Naive thymus-derived CD4-positive, alpha-beta T cell (primary cell): ENCODE results near the gene TMIGD2. TPM values are rescaled to one million over a fixed set of nuclear protein-coding genes. Genes with fewer than 3 reads are reported as not detected.
A peak's percentile ranks its signal among the peaks of the same experiment; 100 is the strongest.

Source experiments
- ATAC-seq: fragments of 150-1000 bp; cut with Tn5 transposase; 2 replicates; pipeline ENCODE4 v1.10.0; 2021; ENCODE audit warnings: mild to moderate bottlenecking, moderate library complexity
- CTCF ChIA-PET: fragments of 350-600 bp; sonication (Branson Sonifier 250); formaldehyde crosslinking; loops from one replicate; lab custom pipeline; 2021; ENCODE audit warnings: antibody characterized with exemption; lab: Charles Lee
- POLR2A ChIA-PET: fragments of 350-600 bp; sonication (Branson Sonifier 250); formaldehyde crosslinking; loops from one replicate; lab custom pipeline; 2021; ENCODE audit warnings: antibody characterized with exemption, inconsistent platforms; lab: Charles Lee
- DNase-seq, 9 donors: peaks; one replicate each; pipeline versions ENCODE4 v3.0.0 to v3.0.0-alpha.2; 2020 to 2022; ENCODE audit warnings: mixed read lengths in 1 of 9
- H3K27ac ChIP-seq: one replicate; pipeline ENCODE4 v1.7.0; 2013; ENCODE audit warnings: mild to moderate bottlenecking, low read depth, low read length, moderate library complexity
- H3K27me3 ChIP-seq, 2 donors: one replicate each; pipeline ENCODE4 v1.7.0; 2013; ENCODE audit warnings: low read length in 2 of 2, mild to moderate bottlenecking in 2 of 2, moderate library complexity in 2 of 2; ENCODE audit not compliant: control insufficient read depth in 2 of 2, insufficient read depth in 2 of 2
- H3K36me3 ChIP-seq, 3 experiments: 1 replicate in 2 of 3; 2 replicates in 1 of 3; pipeline ENCODE4 v1.7.0; 2013; ENCODE audit warnings: low read length in 3 of 3, mild to moderate bottlenecking in 3 of 3, moderate library complexity in 1 of 3; ENCODE audit not compliant: insufficient read depth in 3 of 3, control insufficient read depth in 2 of 3
- H3K4me1 ChIP-seq, 2 donors: one replicate each; pipeline ENCODE4 v1.7.0; 2013; ENCODE audit warnings: low read length in 2 of 2, mild to moderate bottlenecking in 2 of 2, moderate library complexity in 1 of 2; ENCODE audit not compliant: control insufficient read depth in 2 of 2, insufficient read depth in 2 of 2
- H3K4me3 ChIP-seq: 2 replicates; pipeline ENCODE4 v1.7.0; 2013; ENCODE audit warnings: mild to moderate bottlenecking, low read length
- H3K9me3 ChIP-seq, 3 experiments: 1 replicate in 2 of 3; 2 replicates in 1 of 3; pipeline ENCODE4 v1.7.0; 2013; ENCODE audit warnings: low read length in 3 of 3; ENCODE audit not compliant: control insufficient read depth in 2 of 3
- H3K27ac Mint-ChIP-seq, 9 donors: one replicate each; pipeline ENCODE4 v1.8.0; 2020 to 2022; ENCODE audit warnings: mixed read lengths in 9 of 9, mild to moderate bottlenecking in 8 of 9, moderate library complexity in 5 of 9, inconsistent platforms in 2 of 9
- H3K27me3 Mint-ChIP-seq, 5 donors: one replicate each; pipeline ENCODE4 v1.8.0; 2021 to 2022; ENCODE audit warnings: mixed read lengths in 5 of 5, mild to moderate bottlenecking in 1 of 5
- H3K36me3 Mint-ChIP-seq, 5 donors: one replicate each; pipeline ENCODE4 v1.8.0; 2020 to 2022; ENCODE audit warnings: mixed read lengths in 5 of 5, mild to moderate bottlenecking in 3 of 5, inconsistent platforms in 1 of 5
- H3K4me1 Mint-ChIP-seq, 7 donors: one replicate each; pipeline ENCODE4 v1.8.0; 2020 to 2022; ENCODE audit warnings: mixed read lengths in 7 of 7, mild to moderate bottlenecking in 3 of 7, inconsistent platforms in 1 of 7
- H3K4me3 Mint-ChIP-seq, 10 donors: one replicate each; pipeline ENCODE4 v1.8.0; 2020 to 2022; ENCODE audit warnings: mild to moderate bottlenecking in 10 of 10, mixed read lengths in 10 of 10, moderate library complexity in 6 of 10, inconsistent platforms in 2 of 10
- H3K9me3 Mint-ChIP-seq, 11 donors: one replicate each; pipeline ENCODE4 v1.8.0; 2020 to 2022; ENCODE audit warnings: mixed read lengths in 11 of 11, mild to moderate bottlenecking in 4 of 11, inconsistent platforms in 1 of 11, moderate library complexity in 1 of 11
- intact Hi-C, 2 donors: fragments of 100-400 bp; cut with micrococcal nuclease; formaldehyde crosslinking; loops; one replicate each; pipeline ENCODE4 v1.15.1; 2023
- polyA plus RNA-seq, 2 donors: library from polyadenylated mRNA; unstranded; fragments of 300-500 nt; fragmentation: Illumina TruSeq; gene quantifications; one replicate each; pipeline ENCODE4 v1.2.3, GENCODE V29; 2021
- total RNA-seq, 6 experiments: library from RNA in 5 of 6; stranded (reverse) in 5 of 6; gene quantifications; 1 replicate in 5 of 6; 2 replicates in 1 of 6; pipeline ENCODE4 v1.2.3 and lab custom pipeline; 2021 to 2026

Gene TMIGD2
- total and polyA plus RNA-seq, 7 experiments from 2014 or later: 22.3 to 107 (median 48.2) TPM

GRCh38 chr19:4328243-4328990, 26.2 kb upstream of the TMIGD2 start:
- POLR2A ChIA-PET: interaction anchor here (0.6 to 1.3 kb wide), 8 partner anchors 10 to 640 kb away, joined by 3 to 11 read pairs (median 4); partner anchors contain the start of genes MPND, STAP2 and YJU2
- peak overlapping the region; percentile 83 to 90 (median 87) for H3K4me3 Mint-ChIP-seq
- peaks cover 11 to 14% of the 10 kb centered on the region in 2 donors for H3K4me1 ChIP-seq
- H3K9me3 Mint-ChIP-seq: peaks cover 0 to 7% (median 0%) of the 10 kb centered on the region in 11 donors
- peak overlapping the region; percentile 65 for H3K4me3 ChIP-seq
- no peaks in the 10 kb centered on the region for H3K36me3 ChIP-seq
- intact Hi-C loops: loop anchor here (1.0 to 5.0 kb wide), 12 partner anchors 10 to 891 kb away; partner anchors contain the start of genes TMIGD2 (in 2 of the 2), YJU2 (in 2 of the 2), EEF2 (in 1 of the 2) and HDGFL2 (in 1 of the 2)
- DNase-seq (peak; percentile 87 to 96 (median 93)), ATAC-seq (peak; percentile 93)
- peak overlapping the region; percentile 72 to 98 (median 91) for H3K27ac Mint-ChIP-seq
- H3K27me3 ChIP-seq: no peaks in the 10 kb centered on the region
- peaks cover 0 to 6% (median 0%) of the 10 kb centered on the region in 5 donors for H3K36me3 Mint-ChIP-seq
- H3K27ac ChIP-seq: peak overlapping the region; percentile 52
- CTCF ChIA-PET: interaction anchor here (0.8 to 1.0 kb wide), 3 partner anchors 15 to 62 kb away, joined by 3 to 4 read pairs (median 4); partner anchors contain the start of gene MPND
- H3K4me1 Mint-ChIP-seq: peaks cover 8 to 28% (median 24%) of the 10 kb centered on the region in 7 donors
- H3K9me3 ChIP-seq: no peaks in the 10 kb centered on the region
- H3K27me3 Mint-ChIP-seq: peaks cover 0 to 4% (median 0%) of the 10 kb centered on the region in 5 donors

- Mint-ChIP-seq H3K27me3 (peaks cover 0 to 4% (median 0%) of the 10 kb centered on the region in 5 donors), H3K36me3 (peaks cover 0 to 6% (median 0%) of the 10 kb centered on the region in 5 donors), H3K27ac (peak overlapping the region; percentile 33 to 98 (median 84)), H3K9me3 (peaks cover 0 to 7% (median 0%) of the 10 kb centered on the region in 11 donors), H3K4me1 (peaks cover 8 to 28% (median 24%) of the 10 kb centered on the region in 7 donors), H3K4me3 (peak overlapping the region; percentile 83 to 90 (median 86))
- ChIA-PET CTCF (interaction anchor here (0.8 to 1.0 kb wide), 3 partner anchors 15 to 61 kb away, joined by 3 to 4 read pairs (median 4); partner anchors contain the start of gene MPND), POLR2A (interaction anchor here (0.6 to 1.3 kb wide), 8 partner anchors 11 to 640 kb away, joined by 3 to 11 read pairs (median 4); partner anchors contain the start of genes MPND, STAP2 and YJU2)
- no peaks in the 10 kb centered on the region for H3K36me3 ChIP-seq
- peak overlapping the region; percentile 40 for H3K27ac ChIP-seq
- H3K9me3 ChIP-seq: no peaks in the 10 kb centered on the region
- H3K4me3 ChIP-seq: peak overlapping the region; percentile 61
- intact Hi-C loops: loop anchor here (1.0 to 5.0 kb wide), 12 partner anchors 10 to 891 kb away; partner anchors contain the start of genes TMIGD2 (in 2 of the 2), YJU2 (in 2 of the 2), EEF2 (in 1 of the 2) and HDGFL2 (in 1 of the 2)
- peak; percentile 6 for ATAC-seq
- H3K27me3 ChIP-seq: no peaks in the 10 kb centered on the region
- peaks cover 11 to 14% of the 10 kb centered on the region in 2 donors for H3K4me1 ChIP-seq
- no peak for DNase-seq
Measured at GRCh38 chr19:4327877-4328242, 25.7 kb upstream of the TMIGD2 start.

- peaks cover 11 to 14% of the 10 kb centered on the region in 2 donors for H3K4me1 ChIP-seq
- H3K4me3 ChIP-seq: peak overlapping the region; percentile 61
- no peaks in the 10 kb centered on the region for H3K36me3 ChIP-seq
- H3K27ac ChIP-seq: peak overlapping the region; percentile 40
- ATAC-seq (peak; percentile 35), DNase-seq (peak; percentile 41 to 76 (median 59))
- intact Hi-C loops: loop anchor here in 1 of 2 donors (5.0 kb wide), 2 partner anchors 145 to 890 kb away; partner anchors contain the start of gene HDGFL2
- Mint-ChIP-seq H3K36me3 (peaks cover 0 to 6% (median 0%) of the 10 kb centered on the region in 5 donors), H3K27ac (peak overlapping the region in 7 of 9 donors; percentile 76 to 98 (median 84)), H3K4me3 (peak overlapping the region; percentile 83 to 90 (median 86)), H3K27me3 (peaks cover 0 to 4% (median 0%) of the 10 kb centered on the region in 5 donors), H3K4me1 (peaks cover 8 to 28% (median 24%) of the 10 kb centered on the region in 7 donors), H3K9me3 (peaks cover 0 to 7% (median 0%) of the 10 kb centered on the region in 11 donors)
- ChIA-PET CTCF (interaction anchor here (0.8 to 1.0 kb wide), 2 partner anchors 16 to 61 kb away, joined by 4 read pairs; partner anchors contain the start of gene MPND), POLR2A (interaction anchor here (0.7 to 1.3 kb wide), 5 partner anchors 11 to 81 kb away, joined by 3 to 11 read pairs (median 5); partner anchors contain the start of genes MPND, STAP2 and YJU2)
- H3K9me3 ChIP-seq: no peaks in the 10 kb centered on the region
- no peaks in the 10 kb centered on the region for H3K27me3 ChIP-seq
Measured at GRCh38 chr19:4327252-4327876, 25.2 kb upstream of the TMIGD2 start.

DNA sequence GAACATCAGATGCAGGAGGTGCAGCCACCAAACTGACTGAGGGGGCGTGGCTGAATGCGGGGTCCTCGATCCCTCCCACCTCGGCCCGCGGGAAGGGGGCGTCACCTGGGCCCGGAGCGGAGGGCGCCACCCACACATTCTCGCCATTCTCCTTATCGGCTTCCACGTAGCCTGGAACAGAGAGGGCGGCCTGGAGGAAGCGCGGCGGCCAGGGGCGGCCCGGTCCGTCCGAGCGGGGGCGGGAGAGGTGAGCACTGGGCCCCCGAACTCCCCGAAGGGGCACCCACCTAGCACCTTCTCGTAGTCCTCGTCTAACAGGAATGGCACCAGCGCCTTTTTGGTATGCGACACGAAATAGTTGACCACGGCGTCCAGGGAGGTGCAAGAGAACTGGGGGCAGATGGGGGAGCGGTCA, 24.7 kb upstream of the TMIGD2 start:
- Histone ChIP-seq H3K27ac (no peak overlapping the region), H3K4me3 (peak overlapping the region; percentile 61), H3K4me1 (peaks cover 11 to 14% of the 10 kb centered on the region in 2 donors), H3K36me3 (no peaks in the 10 kb centered on the region), H3K9me3 (no peaks in the 10 kb centered on the region), H3K27me3 (no peaks in the 10 kb centered on the region)
- Mint-ChIP-seq H3K9me3 (peaks cover 0 to 7% (median 0%) of the 10 kb centered on the region in 11 donors), H3K36me3 (peaks cover 0 to 6% (median 0%) of the 10 kb centered on the region in 5 donors), H3K4me1 (peaks cover 8 to 28% (median 24%) of the 10 kb centered on the region in 7 donors), H3K27me3 (peaks cover 0 to 4% (median 0%) of the 10 kb centered on the region in 5 donors), H3K27ac (peak overlapping the region in 1 of 9 donors; percentile 23), H3K4me3 (peak overlapping the region; percentile 83 to 90 (median 86))
- intact Hi-C loops: loop anchor here in 1 of 2 donors (5.0 kb wide), 2 partner anchors 145 to 890 kb away; partner anchors contain the start of gene HDGFL2
- CTCF ChIA-PET: no interaction called here
- POLR2A ChIA-PET: no interaction called here
- DNase-seq (peak in 1 of 9 donors; percentile 21), ATAC-seq (no peak)

DNA sequence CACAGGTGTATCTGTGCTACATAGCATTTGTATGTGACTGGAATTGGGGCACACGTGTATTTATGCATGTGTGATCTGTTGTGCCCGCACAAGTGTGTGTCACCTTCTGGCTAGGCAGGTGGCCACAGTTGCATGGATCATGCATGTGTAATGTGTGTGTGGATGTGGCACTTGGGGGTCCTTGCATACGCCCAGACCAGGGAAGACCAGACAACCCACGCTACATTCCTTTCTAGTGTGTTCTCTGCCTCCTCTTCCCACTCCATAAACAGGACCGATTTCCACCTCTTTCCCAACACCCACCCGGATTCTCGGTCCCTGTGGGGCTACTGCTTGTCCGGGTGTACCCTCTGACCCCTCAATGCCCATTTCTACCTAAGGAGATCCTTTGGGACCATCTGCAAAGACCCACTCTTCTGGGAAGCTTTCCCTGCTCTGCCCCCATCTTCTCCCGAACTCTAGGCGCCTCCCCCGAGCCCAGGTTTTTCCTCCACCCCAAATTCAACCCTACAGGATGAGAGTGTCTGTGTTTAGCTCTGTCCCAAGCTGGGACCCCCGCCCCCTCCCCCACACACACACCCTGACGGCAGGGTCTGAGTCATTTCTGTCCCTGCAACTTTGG, 24.1 kb upstream of the TMIGD2 start:
- ChIA-PET CTCF (no interaction called here), POLR2A (no interaction called here)
- H3K4me3 Mint-ChIP-seq: peak overlapping the region; percentile 47 to 87 (median 77)
- ATAC-seq (no peak), DNase-seq (no peak)
- intact Hi-C loops: loop anchor here in 1 of 2 donors (5.0 kb wide), 2 partner anchors 146 to 889 kb away; partner anchors contain the start of gene HDGFL2
- H3K9me3 Mint-ChIP-seq: peaks cover 0 to 7% (median 0%) of the 10 kb centered on the region in 11 donors
- Histone ChIP-seq H3K27me3 (no peaks in the 10 kb centered on the region), H3K27ac (no peak overlapping the region), H3K4me1 (peaks cover 11 to 14% of the 10 kb centered on the region in 2 donors), H3K9me3 (no peaks in the 10 kb centered on the region), H3K36me3 (no peaks in the 10 kb centered on the region), H3K4me3 (no peak overlapping the region)
- H3K4me1 Mint-ChIP-seq: peaks cover 8 to 28% (median 24%) of the 10 kb centered on the region in 7 donors
- peak overlapping the region in 3 of 9 donors; percentile 9 to 41 (median 23) for H3K27ac Mint-ChIP-seq
- peaks cover 0 to 6% (median 0%) of the 10 kb centered on the region in 5 donors for H3K36me3 Mint-ChIP-seq
- H3K27me3 Mint-ChIP-seq: peaks cover 0 to 4% (median 0%) of the 10 kb centered on the region in 5 donors
